Endothelial cell of umbilical vein (primary cell): Measurements from ENCODE around the gene DUS1L. TPM values are rescaled to one million over a fixed set of nuclear protein-coding genes. Genes with fewer than 3 reads are reported as not detected.

Experiments
- BruUV-seq: library from RNA; stranded (reverse); fragments of 400-500 nt; replicated peaks from 2 replicates; lab custom pipeline; 2021; lab: Mats Ljungman, UMichigan
- CTCF ChIA-PET: fragments of 300-600, 350-600 bp; sonication (Branson Sonifier 250); formaldehyde crosslinking; loops from one replicate; lab custom pipeline; 2021; ENCODE audit warnings: antibody characterized with exemption, inconsistent platforms; lab: Charles Lee
- POLR2A ChIA-PET: fragments of 300-600, 350-600 bp; sonication (Branson Sonifier 250); formaldehyde crosslinking; loops from one replicate; lab custom pipeline; 2021; ENCODE audit warnings: antibody characterized with exemption, inconsistent platforms; lab: Charles Lee
- DNase-seq: peaks from one replicate; pipeline ENCODE4 v3.0.0-alpha.2; 2011; ENCODE audit warnings: low read depth, low spot score
- FAIRE-seq: peaks from 2 replicates; lab custom pipeline; 2011; peaks lifted over from hg19 to GRCh38; lab: Jason Lieb, UNC
- H2AFZ ChIP-seq: 2 replicates; pipeline ENCODE4 v1.6.0; 2012; ENCODE audit warnings: low read depth, low read length, control low read depth, inconsistent platforms
- H3K27ac ChIP-seq: 2 replicates; pipeline ENCODE4 v1.5.1; 2011; ENCODE audit warnings: low read depth, mild to moderate bottlenecking, control low read depth, low read length, moderate library complexity; ENCODE audit not compliant: insufficient read depth
- H3K27me3 ChIP-seq, 2 experiments: 2 replicates each; pipeline versions ENCODE4 v1.6.0 to v1.6.1; 2011; ENCODE audit warnings: low read length in 2 of 2, mixed read lengths in 1 of 2; ENCODE audit not compliant: control insufficient read depth in 2 of 2, insufficient read depth in 2 of 2
- H3K36me3 ChIP-seq, 2 experiments: 2 replicates in 1 of 2; 3 replicates in 1 of 2; pipeline ENCODE4 v1.5.1; 2011; ENCODE audit warnings: low read length in 2 of 2, mild to moderate bottlenecking in 1 of 2, moderate library complexity in 1 of 2; ENCODE audit not compliant: control insufficient read depth in 2 of 2, insufficient read depth in 2 of 2; ENCODE audit errors: extremely low read depth in 1 of 2
- H3K4me1 ChIP-seq: 3 replicates; pipeline ENCODE4 v1.5.1; 2011; ENCODE audit warnings: mild to moderate bottlenecking, low read length; ENCODE audit not compliant: control insufficient read depth, insufficient read depth; ENCODE audit errors: extremely low read depth
- H3K4me2 ChIP-seq: 2 replicates; pipeline ENCODE4 v1.6.1; 2011; ENCODE audit warnings: low read length, control low read depth, mixed read lengths; ENCODE audit not compliant: insufficient read depth
- H3K4me3 ChIP-seq, 3 experiments: fragments of 200-600 bp in 1 of 3; sonication (generic), shearing (Covaris generic) in 1 of 3; replicated peaks in 1 of 3; 2 replicates each; pipeline ENCODE4 v1.5.1; 2011 to 2016; ENCODE audit warnings: control low read depth in 3 of 3, low read length in 3 of 3, mild to moderate bottlenecking in 2 of 3, inconsistent platforms in 1 of 3, low read depth in 1 of 3, moderate library complexity in 1 of 3; ENCODE audit not compliant: insufficient read depth in 1 of 3
- H3K79me2 ChIP-seq: 2 replicates; pipeline ENCODE4 v1.6.0; 2012; ENCODE audit warnings: low read length, inconsistent platforms; ENCODE audit not compliant: control insufficient read depth, insufficient read depth
- H3K9ac ChIP-seq: replicated peaks from 2 replicates; pipeline ENCODE3; 2011; ENCODE audit warnings: low read length, control low read depth; ENCODE audit not compliant: insufficient read depth; ENCODE audit errors: extremely low read depth
- H3K9me1 ChIP-seq: replicated peaks from 3 replicates; pipeline ENCODE4 v1.6.0; 2011; ENCODE audit warnings: mild to moderate bottlenecking, low read length; ENCODE audit not compliant: control insufficient read depth, insufficient read depth; ENCODE audit errors: extremely low read depth
- H3K9me3 ChIP-seq: replicated peaks from 2 replicates; pipeline ENCODE4 v1.5.1; 2012; ENCODE audit warnings: low read length, inconsistent platforms; ENCODE audit not compliant: control insufficient read depth, insufficient read depth
- H4K20me1 ChIP-seq: replicated peaks from 2 replicates; pipeline ENCODE3; 2011; ENCODE audit warnings: mild to moderate bottlenecking, low read length; ENCODE audit not compliant: control insufficient read depth, insufficient read depth; ENCODE audit errors: extremely low read depth
- CTCF ChIP-seq, 2 donors: IDR thresholded peaks; 1 replicate in 1 of 2; 2 replicates in 1 of 2; pipeline ENCODE4 v1.5.1; 2011; ENCODE audit warnings: low read length in 2 of 2, mild to moderate bottlenecking in 2 of 2, moderate library complexity in 2 of 2, control low read depth in 1 of 2, inconsistent platforms in 1 of 2, low read depth in 1 of 2; ENCODE audit not compliant: insufficient read depth in 1 of 2; ENCODE audit errors: extremely low read depth in 1 of 2
- EZH2 ChIP-seq: IDR thresholded peaks from 2 replicates; pipeline ENCODE4 v1.6.1; 2012; ENCODE audit warnings: borderline replicate concordance, low read depth, mild to moderate bottlenecking, moderate library complexity, low read length, inconsistent platforms; ENCODE audit not compliant: severe bottlenecking
- FOS ChIP-seq: IDR thresholded peaks from 2 replicates; pipeline ENCODE4 v1.6.1; 2011; ENCODE audit warnings: mild to moderate bottlenecking, low read length, moderate library complexity, borderline replicate concordance; ENCODE audit not compliant: insufficient read depth
- GATA2 ChIP-seq: IDR thresholded peaks from 2 replicates; pipeline ENCODE4 v1.7.0; 2011; ENCODE audit warnings: low read depth, mild to moderate bottlenecking, moderate library complexity, mixed read lengths, low read length; ENCODE audit not compliant: insufficient read length, insufficient read depth
- JUN ChIP-seq: IDR thresholded peaks from 2 replicates; pipeline ENCODE4 v1.6.1; 2011; ENCODE audit warnings: borderline replicate concordance, low read depth; ENCODE audit not compliant: insufficient read length, insufficient read depth
- MYC ChIP-seq: IDR thresholded peaks from one replicate; pipeline ENCODE4 v1.6.1; 2011; ENCODE audit warnings: mild to moderate bottlenecking, low read depth, low read length
- POLR2A ChIP-seq: IDR thresholded peaks from 2 replicates; pipeline ENCODE4 v1.6.1; 2012; ENCODE audit warnings: low read depth, mild to moderate bottlenecking, control low read depth, low read length
- POLR2AphosphoS5 ChIP-seq: IDR thresholded peaks from 2 replicates; pipeline ENCODE4 v1.6.1; 2012; ENCODE audit warnings: low read depth, mild to moderate bottlenecking, control low read depth, low read length, moderate library complexity; ENCODE audit not compliant: insufficient read depth
- dilution Hi-C: fragments of 300-500 bp; cut with MboI; formaldehyde crosslinking; loops from one replicate; pipeline ENCODE4 v1.15.0; 2019; ENCODE audit warnings: low sequenced_read_pairs; ENCODE audit not compliant: extremely low pct_ligation_motif_present
- intact Hi-C: fragments of 100-400 bp; cut with micrococcal nuclease; formaldehyde crosslinking; loops from one replicate; pipeline ENCODE4 v1.10.0; 2022
- polyA plus RNA-seq, 4 experiments: library from polyadenylated mRNA; depleted of rRNA in 3 of 4; stranded (reverse) in 3 of 4; unstranded in 1 of 4; fragments of >200 nt; gene quantifications; 2 replicates each; pipeline versions ENCODE4 v1.2.1 to v1.2.3, GENCODE V29; 2011 to 2012; ENCODE audit warnings: missing spikeins in 1 of 4
- total RNA-seq: library from RNA; stranded (reverse); gene quantifications from 2 replicates; pipeline ENCODE4 v1.2.3, GENCODE V29; 2021
- TF ChIP-seq, protein P1 (sequence below): IDR thresholded peaks from 2 replicates; pipeline ENCODE4 v1.6.1; 2011; ENCODE audit not compliant: insufficient read depth, insufficient read length

The DUS1L gene
- total and polyA plus RNA-seq, 2 donors (not counting 3 experiments of a cell fraction or from before 2014, with no cell fraction given): 60.1 to 92.9 TPM

DNA sequence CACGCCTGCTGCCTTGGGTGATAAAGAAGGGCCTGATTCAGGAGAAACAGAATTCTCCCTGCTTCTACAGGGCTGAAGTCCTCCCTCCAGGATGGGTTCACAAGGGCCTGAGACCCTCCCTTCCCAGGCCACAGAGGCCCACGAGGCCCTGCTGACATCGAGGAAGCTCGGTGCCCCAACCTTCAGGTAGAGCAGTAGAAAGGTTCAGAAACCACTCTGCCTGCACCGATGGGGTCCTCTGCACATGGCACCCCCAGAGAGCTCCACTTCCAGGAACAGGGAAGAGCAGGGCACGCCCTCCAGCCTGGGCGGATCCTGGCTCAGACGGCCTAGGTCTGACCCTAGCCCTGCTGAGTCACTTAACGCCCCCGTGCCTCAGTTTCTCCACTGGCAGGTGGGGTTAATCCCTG lies 43.7 kb downstream of the DUS1L start:
- Histone ChIP-seq H3K79me2 (peaks cover 5% of the 10 kb centered on the region), H3K4me2 (peak overlapping the region; percentile 70), H3K9ac (peak overlapping the region; percentile 61), H3K4me3 (peak overlapping the region; percentile 50 to 70 (median 60)), H3K9me1 (no peaks in the 10 kb centered on the region), H4K20me1 (no peaks in the 10 kb centered on the region), H3K4me1 (peaks cover 12% of the 10 kb centered on the region), H3K27me3 (no peaks in the 10 kb centered on the region), H3K27ac (no peak overlapping the region), H3K9me3 (no peaks in the 10 kb centered on the region), H3K36me3 (no peaks in the 10 kb centered on the region), H2AFZ (no peak overlapping the region)
- dilution Hi-C loops: no loop called here
- no peak for FAIRE-seq
- DNase-seq: no peak
- ChIA-PET POLR2A (no interaction called here), CTCF (interaction anchor here (1.4 to 9.1 kb wide), 7 partner anchors 9 to 152 kb away, joined by 4 to 345 read pairs (median 8); partner anchors contain the start of genes ARHGDIA, NOTUM and RAC3)
- intact Hi-C loops: loop anchor here (1.0 to 10.0 kb wide), 6 partner anchors 45 to 193 kb away; partner anchors contain the start of genes ASPSCR1, CCDC57, FASN and MAFG
- BruUV-seq: no TSS peak
- TF ChIP-seq FOS (no peak), GATA2 (no peak), CTCF (IDR thresholded peaks at IDR 0.05; ENCODE audit: extremely low read depth in 1 of 2, insufficient read depth in 1 of 2, low read depth in 1 of 2, low read length in 2 of 2) (no peak), POLR2AphosphoS5 (no peak), EZH2 (no peak), POLR2A (no peak), JUN (no peak), MYC (no peak)
- TF ChIP-seq, protein P1, sequence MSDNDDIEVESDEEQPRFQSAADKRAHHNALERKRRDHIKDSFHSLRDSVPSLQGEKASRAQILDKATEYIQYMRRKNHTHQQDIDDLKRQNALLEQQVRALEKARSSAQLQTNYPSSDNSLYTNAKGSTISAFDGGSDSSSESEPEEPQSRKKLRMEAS: no peak
